SU-DHL-6 (cell line): ENCODE results near the gene CLCN7.

ENCODE experiments used
- H2AFZ ChIP-seq: fragments of 200-600 bp; sonication (generic); 2 replicates; pipeline ENCODE4 v1.6.1; 2014; ENCODE audit warnings: low read depth, mild to moderate bottlenecking, moderate library complexity, mixed read lengths, antibody characterized with exemption, low read length; ENCODE audit not compliant: severe bottlenecking
- H3F3A ChIP-seq: fragments of 200-600 bp; shearing (Covaris generic); 2 replicates; pipeline ENCODE4 v1.6.0; 2016; ENCODE audit warnings: antibody characterized with exemption, mild to moderate bottlenecking; ENCODE audit not compliant: insufficient read depth
- H3K27ac ChIP-seq: fragments of 200-600 bp; sonication (generic); 2 replicates; pipeline ENCODE4 v1.5.1; 2016; ENCODE audit warnings: low read depth, mild to moderate bottlenecking, low read length, moderate library complexity, mixed read lengths
- H3K27me3 ChIP-seq: fragments of 200-600 bp; sonication (generic), shearing (Covaris generic); 2 replicates; pipeline ENCODE4 v1.6.0; 2014; ENCODE audit warnings: mild to moderate bottlenecking, low read length
- H3K36me3 ChIP-seq: fragments of 200-600 bp; sonication (generic); 2 replicates; pipeline ENCODE4 v1.6.1; 2014; ENCODE audit warnings: mild to moderate bottlenecking, low read length, mixed read lengths
- H3K4me2 ChIP-seq: fragments of 300-600, 200-600 bp; shearing (Covaris generic), sonication (generic); 2 replicates; pipeline ENCODE4 v1.6.0; 2014; ENCODE audit warnings: low read length, low read depth, mild to moderate bottlenecking; ENCODE audit not compliant: poor library complexity, severe bottlenecking
- H3K4me3 ChIP-seq: fragments of 200-600 bp; sonication (generic); 2 replicates; pipeline ENCODE4 v1.5.1; 2014; ENCODE audit warnings: antibody characterized with exemption, low read length, mild to moderate bottlenecking, mixed read lengths; ENCODE audit not compliant: insufficient read depth, poor library complexity, severe bottlenecking
- H3K79me2 ChIP-seq: fragments of 200-600 bp; sonication (generic); 2 replicates; pipeline ENCODE4 v1.6.1; 2014; ENCODE audit warnings: mild to moderate bottlenecking, low read length, moderate library complexity; ENCODE audit not compliant: insufficient read depth
- H3K9ac ChIP-seq: fragments of 200-600 bp; sonication (generic); 2 replicates; pipeline ENCODE4 v1.7.0; 2014; ENCODE audit warnings: mild to moderate bottlenecking, low read length
- H3K9me2 ChIP-seq: fragments of 200-600 bp; sonication (generic); replicated peaks from 2 replicates; pipeline ENCODE4 v1.6.1; 2014; ENCODE audit warnings: low read length; ENCODE audit not compliant: insufficient read depth
- H3K9me3 ChIP-seq: fragments of 200-600 bp; sonication (generic); 2 replicates; pipeline ENCODE4 v1.6.1; 2014; ENCODE audit warnings: low read length, mixed read lengths; ENCODE audit not compliant: insufficient read depth
- H4K20me1 ChIP-seq: fragments of 200-600 bp; sonication (generic); 2 replicates; pipeline ENCODE4 v1.6.1; 2014; ENCODE audit warnings: low read depth, mild to moderate bottlenecking, antibody characterized with exemption, low read length, moderate library complexity, mixed read lengths
- EZH2phosphoT487 ChIP-seq: fragments of 200-600 bp; sonication (generic), shearing (Covaris generic); conservative IDR thresholded peaks from 2 replicates; pipeline ENCODE4 v1.6.1; 2018; ENCODE audit warnings: mild to moderate bottlenecking, antibody characterized with exemption, low read length, moderate library complexity, mixed read lengths
- TF ChIP-seq, protein P1 (sequence below): fragments of 200-600 bp; sonication (generic); IDR thresholded peaks from one replicate; pipeline ENCODE4 v1.5.1; 2017; ENCODE audit warnings: antibody characterized with exemption, mild to moderate bottlenecking, low read length, moderate library complexity; ENCODE audit not compliant: insufficient read depth, poor library complexity, severe bottlenecking

The CLCN7 gene

DNA sequence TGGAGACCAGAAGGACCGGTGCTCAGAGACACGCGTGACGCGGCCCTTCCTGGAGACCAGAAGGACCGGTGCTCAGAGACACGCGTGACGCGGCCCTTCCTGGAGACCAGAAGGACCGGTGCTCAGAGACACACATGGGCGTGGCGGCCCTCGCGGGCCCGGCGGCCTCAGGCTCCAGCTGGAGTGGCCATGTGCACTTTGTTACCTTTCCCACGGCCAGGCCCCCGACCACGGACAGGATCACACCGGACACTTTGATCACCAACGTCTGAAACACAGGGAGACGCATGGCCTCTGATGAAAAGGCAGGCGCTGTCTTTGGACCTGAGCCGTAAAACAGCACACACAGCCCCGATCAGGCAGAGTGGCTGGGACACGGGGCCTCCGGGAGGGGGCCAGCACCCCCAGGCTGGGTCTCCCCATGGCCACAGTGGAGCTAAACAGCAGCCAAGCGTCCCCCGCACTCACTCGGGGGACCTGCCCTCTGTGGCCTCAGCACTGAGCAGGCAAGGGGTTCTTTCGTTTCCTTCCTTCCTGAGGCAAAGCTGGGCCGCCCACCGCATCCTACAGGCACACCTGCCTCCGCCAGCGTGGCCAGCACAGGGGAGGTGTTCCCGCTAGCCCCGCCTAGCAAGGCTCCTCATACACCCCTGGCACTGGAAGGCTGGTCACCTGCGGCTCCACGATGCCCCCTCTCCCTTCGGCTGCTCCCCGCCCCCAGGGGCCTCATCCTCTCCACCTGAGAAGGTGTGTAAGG, 17.2 kb downstream of the CLCN7 start:
- Histone ChIP-seq H3K27me3 (no peaks in the 10 kb centered on the region), H3K9ac (no peak overlapping the region), H3K27ac (no peak overlapping the region), H4K20me1 (no peaks in the 10 kb centered on the region), H3K9me3 (no peaks in the 10 kb centered on the region), H3K9me2 (no peaks in the 10 kb centered on the region), H3K4me3 (no peak overlapping the region), H3F3A (no peaks in the 10 kb centered on the region), H2AFZ (no peak overlapping the region), H3K79me2 (no peaks in the 10 kb centered on the region), H3K36me3 (no peaks in the 10 kb centered on the region), H3K4me2 (no peak overlapping the region)
- TF ChIP-seq, protein P1, sequence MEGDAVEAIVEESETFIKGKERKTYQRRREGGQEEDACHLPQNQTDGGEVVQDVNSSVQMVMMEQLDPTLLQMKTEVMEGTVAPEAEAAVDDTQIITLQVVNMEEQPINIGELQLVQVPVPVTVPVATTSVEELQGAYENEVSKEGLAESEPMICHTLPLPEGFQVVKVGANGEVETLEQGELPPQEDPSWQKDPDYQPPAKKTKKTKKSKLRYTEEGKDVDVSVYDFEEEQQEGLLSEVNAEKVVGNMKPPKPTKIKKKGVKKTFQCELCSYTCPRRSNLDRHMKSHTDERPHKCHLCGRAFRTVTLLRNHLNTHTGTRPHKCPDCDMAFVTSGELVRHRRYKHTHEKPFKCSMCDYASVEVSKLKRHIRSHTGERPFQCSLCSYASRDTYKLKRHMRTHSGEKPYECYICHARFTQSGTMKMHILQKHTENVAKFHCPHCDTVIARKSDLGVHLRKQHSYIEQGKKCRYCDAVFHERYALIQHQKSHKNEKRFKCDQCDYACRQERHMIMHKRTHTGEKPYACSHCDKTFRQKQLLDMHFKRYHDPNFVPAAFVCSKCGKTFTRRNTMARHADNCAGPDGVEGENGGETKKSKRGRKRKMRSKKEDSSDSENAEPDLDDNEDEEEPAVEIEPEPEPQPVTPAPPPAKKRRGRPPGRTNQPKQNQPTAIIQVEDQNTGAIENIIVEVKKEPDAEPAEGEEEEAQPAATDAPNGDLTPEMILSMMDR, result no peak
- no peak for TF ChIP-seq EZH2phosphoT487

DNA sequence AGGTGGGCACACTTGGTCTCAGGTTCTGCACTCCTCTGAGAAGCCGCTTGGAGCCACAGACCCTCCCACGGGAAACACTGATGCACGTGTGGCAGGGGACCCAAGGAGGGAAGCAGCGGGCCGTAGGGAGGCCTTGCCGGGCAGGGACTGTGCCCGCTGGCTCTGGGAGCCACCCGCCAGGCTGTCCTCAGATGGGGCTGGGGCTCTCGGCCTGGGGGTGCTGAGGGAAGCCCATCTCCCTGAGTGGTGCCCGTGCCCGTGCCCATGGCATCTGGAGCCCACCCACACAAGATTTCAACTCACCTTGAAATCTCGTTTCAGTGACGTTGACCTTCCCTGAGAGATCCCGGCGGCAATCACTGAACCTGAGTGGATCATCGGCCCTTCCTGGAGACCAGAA, 17.9 kb downstream of the CLCN7 start:
- no peak overlapping the region for H2AFZ ChIP-seq
- no peaks in the 10 kb centered on the region for H4K20me1 ChIP-seq
- H3K4me3 ChIP-seq, result no peak overlapping the region
- H3K9ac ChIP-seq, result no peak overlapping the region
- H3F3A ChIP-seq, result no peaks in the 10 kb centered on the region
- H3K9me2 ChIP-seq, result no peaks in the 10 kb centered on the region
- H3K79me2 ChIP-seq, result no peaks in the 10 kb centered on the region
- H3K27ac ChIP-seq, result no peak overlapping the region
- H3K27me3 ChIP-seq, result no peaks in the 10 kb centered on the region
- no peaks in the 10 kb centered on the region for H3K9me3 ChIP-seq
- TF ChIP-seq EZH2phosphoT487, result no peak
- TF ChIP-seq, protein P1, result no peak
- H3K4me2 ChIP-seq, result no peak overlapping the region
- no peaks in the 10 kb centered on the region for H3K36me3 ChIP-seq

DNA sequence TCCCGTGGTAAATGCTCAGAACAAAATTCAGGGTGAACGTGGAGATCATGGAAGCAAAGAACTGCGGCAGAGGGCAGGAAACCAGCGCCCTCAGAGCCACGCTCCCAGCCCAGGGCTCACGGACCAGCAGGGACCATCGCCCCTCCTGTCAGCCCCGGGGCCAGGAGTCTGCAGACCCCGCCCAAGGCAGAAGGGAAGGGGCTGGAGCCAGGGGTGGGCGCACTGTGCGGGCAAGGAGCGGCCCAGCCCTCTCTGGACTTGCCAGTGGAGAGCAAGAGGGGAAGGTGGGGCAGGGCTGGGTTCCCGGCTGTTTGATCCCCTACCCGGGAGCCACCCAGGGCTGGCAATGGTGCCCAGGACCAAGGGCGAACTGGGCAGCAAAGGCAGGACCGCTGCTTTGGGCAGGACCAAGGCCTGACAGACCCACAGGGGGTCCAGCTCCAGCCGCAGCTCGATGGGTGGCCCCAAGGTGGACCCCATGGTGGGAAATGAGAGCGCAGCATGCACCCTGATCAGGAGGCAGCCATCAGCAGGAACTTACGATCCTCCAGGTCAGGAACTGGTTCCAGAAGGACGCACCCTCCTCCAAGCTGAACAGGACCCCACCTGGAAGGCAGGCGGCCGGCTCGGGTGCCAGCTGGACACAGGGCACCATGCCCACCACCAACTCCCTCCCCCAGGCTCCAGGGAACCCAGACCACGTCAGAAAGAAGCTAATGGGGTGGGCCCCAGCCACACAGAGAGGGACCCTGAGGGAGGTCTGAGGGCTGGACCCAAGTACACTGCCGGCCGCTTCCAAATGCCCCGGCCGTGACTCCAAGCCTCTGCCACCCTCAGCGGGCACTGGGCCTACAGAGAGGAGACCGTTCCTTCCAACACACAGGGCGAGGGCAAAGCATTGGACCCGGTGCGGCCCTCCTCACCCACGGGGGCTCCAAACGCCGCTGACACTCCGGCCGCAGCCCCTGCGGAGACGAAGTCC, 19.3 kb downstream of the CLCN7 start:
- Histone ChIP-seq H3F3A (no peaks in the 10 kb centered on the region), H2AFZ (no peak overlapping the region), H3K9ac (no peak overlapping the region), H3K4me2 (no peak overlapping the region), H3K36me3 (no peaks in the 10 kb centered on the region), H3K27me3 (no peaks in the 10 kb centered on the region), H3K9me2 (no peaks in the 10 kb centered on the region), H4K20me1 (no peaks in the 10 kb centered on the region), H3K27ac (no peak overlapping the region), H3K79me2 (no peaks in the 10 kb centered on the region), H3K9me3 (no peaks in the 10 kb centered on the region), H3K4me3 (no peak overlapping the region)
- no peak for TF ChIP-seq EZH2phosphoT487
- TF ChIP-seq, protein P1, result no peak
